ENCODE results near the gene MBD3L5. TPM values are rescaled to one million over a fixed set of nuclear protein-coding genes. Genes with fewer than 3 reads are reported as not detected.
"Not testable (repeated sequence)": the region's sequence is repeated elsewhere in the genome, so short reads cannot be mapped to it uniquely, and the experiment has no call there.

MBD3L5 gene
- polyA plus RNA-seq, result not detected

GRCh38 chr19:7030278-7030677 is at the start of gene MBD3L5:
MBD3L5 (plus strand) TSS chr19:7030578; CDS start chr19:7030612, 34 bp downstream.
- not testable (repeated sequence) for DNase-seq; H3K9me3 Mint-ChIP-seq; H3K36me3 Mint-ChIP-seq; H3K27me3 Mint-ChIP-seq (ENCODE audit: low read depth in 3 of 3); H3K4me1 Mint-ChIP-seq; H3K4me3 Mint-ChIP-seq; H3K27ac Mint-ChIP-seq

GRCh38 chr19:6983448-6983847 is 46.9 kb upstream of the MBD3L5 start:
- no peaks in the 10 kb centered on the region for H3K4me1 Mint-ChIP-seq
- no peak overlapping the region for H3K4me3 Mint-ChIP-seq
- no peak for DNase-seq
- H3K36me3 Mint-ChIP-seq, result peaks cover 0 to 3% (median 0%) of the 10 kb centered on the region in 3 donors
- peaks cover under 1 to 23% (median 7%) of the 10 kb centered on the region in 6 donors for H3K9me3 Mint-ChIP-seq
- no peak overlapping the region for H3K27ac Mint-ChIP-seq
- peaks cover 3 to 9% (median 3%) of the 10 kb centered on the region in 3 donors for H3K27me3 Mint-ChIP-seq (ENCODE audit: low read depth in 3 of 3)

- H3K4me3 Mint-ChIP-seq, result no peak overlapping the region
- DNase-seq, result no peak
- H3K4me1 Mint-ChIP-seq, result no peaks in the 10 kb centered on the region
- peaks cover 0 to 20% (median 4%) of the 10 kb centered on the region in 6 donors for H3K9me3 Mint-ChIP-seq
- peaks cover 3 to 7% (median 3%) of the 10 kb centered on the region in 3 donors for H3K27me3 Mint-ChIP-seq (ENCODE audit: low read depth in 3 of 3)
- H3K36me3 Mint-ChIP-seq, result peaks cover 0 to 3% (median 0%) of the 10 kb centered on the region in 3 donors
- no peak overlapping the region for H3K27ac Mint-ChIP-seq
Observed at GRCh38 chr19:6987850-6988249, 42.5 kb upstream of the MBD3L5 start.

DNA sequence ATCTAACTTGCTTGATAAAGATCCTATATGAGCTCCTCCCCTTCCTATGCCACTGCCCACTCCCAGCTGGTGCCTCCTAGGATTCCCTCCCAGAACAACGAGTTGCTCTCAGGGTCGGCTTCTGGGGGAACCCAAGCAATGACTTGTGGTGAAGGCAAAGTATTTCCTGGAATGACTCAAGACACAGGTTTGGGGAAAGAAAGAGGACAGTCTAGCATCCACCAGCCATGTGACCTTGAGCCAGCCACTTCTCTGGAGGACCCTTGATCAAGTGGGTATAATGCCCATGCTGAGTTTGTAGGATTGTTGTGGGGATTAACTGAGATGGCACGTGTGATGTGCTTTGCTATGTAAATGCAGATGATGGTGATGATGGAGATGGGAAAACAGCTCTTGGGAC is 42.1 kb upstream of the MBD3L5 start:
- peaks cover 3 to 4% (median 3%) of the 10 kb centered on the region in 3 donors for H3K27me3 Mint-ChIP-seq (ENCODE audit: low read depth in 3 of 3)
- DNase-seq, result no peak
- H3K36me3 Mint-ChIP-seq, result peaks cover 0 to 3% (median 0%) of the 10 kb centered on the region in 3 donors
- H3K4me1 Mint-ChIP-seq, result no peaks in the 10 kb centered on the region
- peaks cover 0 to 17% (median 2%) of the 10 kb centered on the region in 6 donors for H3K9me3 Mint-ChIP-seq
- H3K27ac Mint-ChIP-seq, result no peak overlapping the region
- no peak overlapping the region for H3K4me3 Mint-ChIP-seq

DNA sequence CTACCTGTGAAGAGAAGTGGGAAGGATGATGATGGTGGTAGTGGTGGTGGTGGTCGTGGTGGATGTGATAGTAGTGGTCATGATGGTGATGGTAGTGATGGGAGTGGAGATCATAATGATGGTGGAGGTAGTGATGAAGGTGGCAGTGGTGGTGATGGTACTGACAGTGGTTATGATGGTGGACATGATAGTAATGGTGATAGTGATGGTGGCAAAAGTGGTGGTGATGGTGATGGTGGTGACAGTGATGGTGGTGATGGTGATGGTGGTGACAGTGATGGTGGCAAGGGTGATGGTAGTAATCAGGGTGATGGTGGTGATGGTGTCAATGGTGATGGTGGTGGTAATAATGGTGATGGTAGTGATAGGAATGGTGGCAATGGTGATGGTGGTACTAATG is 35.3 kb upstream of the MBD3L5 start:
- no peaks in the 10 kb centered on the region for H3K4me1 Mint-ChIP-seq
- peaks cover 0 to 5% (median 0%) of the 10 kb centered on the region in 3 donors for H3K36me3 Mint-ChIP-seq
- peak overlapping the region in 3 of 6 donors; percentile 21 to 71 (median 27) for H3K27ac Mint-ChIP-seq
- peak overlapping the region in 1 of 5 donors; percentile 4 for H3K4me3 Mint-ChIP-seq
- peaks cover 4 to 11% (median 9%) of the 10 kb centered on the region in 3 donors for H3K27me3 Mint-ChIP-seq (ENCODE audit: low read depth in 3 of 3)
- no peak for DNase-seq
- H3K9me3 Mint-ChIP-seq, result peaks cover 0 to 8% (median 4%) of the 10 kb centered on the region in 6 donors

- Mint-ChIP-seq H3K27me3 (ENCODE audit: low read depth in 3 of 3) (peaks cover 4 to 11% (median 10%) of the 10 kb centered on the region in 3 donors), H3K4me3 (no peak overlapping the region), H3K36me3 (peaks cover 0 to 5% (median 0%) of the 10 kb centered on the region in 3 donors), H3K4me1 (no peaks in the 10 kb centered on the region), H3K27ac (no peak overlapping the region), H3K9me3 (peaks cover 0 to 8% (median 4%) of the 10 kb centered on the region in 6 donors)
- DNase-seq, result no peak
Observed at GRCh38 chr19:6996810-6997209, 33.6 kb upstream of the MBD3L5 start.

- Mint-ChIP-seq H3K4me3 (no peak overlapping the region), H3K36me3 (peaks cover 0 to 5% (median 0%) of the 10 kb centered on the region in 3 donors), H3K27ac (no peak overlapping the region), H3K27me3 (ENCODE audit: low read depth in 3 of 3) (peaks cover 4 to 13% (median 11%) of the 10 kb centered on the region in 3 donors), H3K4me1 (no peaks in the 10 kb centered on the region), H3K9me3 (peaks cover 0 to 8% (median 4%) of the 10 kb centered on the region in 6 donors)
- DNase-seq, result no peak
Observed at GRCh38 chr19:6997679-6998445, 32.5 kb upstream of the MBD3L5 start.

GRCh38 chr19:6999933-7000332 is 30.4 kb upstream of the MBD3L5 start:
- DNase-seq, result no peak
- Mint-ChIP-seq H3K9me3 (peaks cover 0 to 6% (median 3%) of the 10 kb centered on the region in 6 donors), H3K36me3 (peaks cover 0 to 5% (median 0%) of the 10 kb centered on the region in 3 donors), H3K27ac (no peak overlapping the region), H3K4me1 (no peaks in the 10 kb centered on the region), H3K27me3 (ENCODE audit: low read depth in 3 of 3) (peaks cover 3 to 13% (median 11%) of the 10 kb centered on the region in 3 donors), H3K4me3 (no peak overlapping the region)

GRCh38 chr19:7000333-7000732 is 30.0 kb upstream of the MBD3L5 start:
- Mint-ChIP-seq H3K4me3 (no peak overlapping the region), H3K27ac (no peak overlapping the region), H3K27me3 (ENCODE audit: low read depth in 3 of 3) (peaks cover 0 to 10% (median 9%) of the 10 kb centered on the region in 3 donors), H3K4me1 (no peaks in the 10 kb centered on the region), H3K9me3 (peaks cover 0 to 2% (median 0%) of the 10 kb centered on the region in 6 donors), H3K36me3 (peaks cover 0 to under 1% (median 0%) of the 10 kb centered on the region in 3 donors)
- DNase-seq, result no peak

- H3K4me3 Mint-ChIP-seq, result no peak overlapping the region
- peaks cover 0 to 9% (median 7%) of the 10 kb centered on the region in 3 donors for H3K27me3 Mint-ChIP-seq (ENCODE audit: low read depth in 3 of 3)
- DNase-seq, result no peak
- H3K27ac Mint-ChIP-seq, result no peak overlapping the region
- no peaks in the 10 kb centered on the region for H3K4me1 Mint-ChIP-seq
- H3K9me3 Mint-ChIP-seq, result no peaks in the 10 kb centered on the region
- H3K36me3 Mint-ChIP-seq, result no peaks in the 10 kb centered on the region
Observed at GRCh38 chr19:7000816-7001215, 29.6 kb upstream of the MBD3L5 start.

DNA sequence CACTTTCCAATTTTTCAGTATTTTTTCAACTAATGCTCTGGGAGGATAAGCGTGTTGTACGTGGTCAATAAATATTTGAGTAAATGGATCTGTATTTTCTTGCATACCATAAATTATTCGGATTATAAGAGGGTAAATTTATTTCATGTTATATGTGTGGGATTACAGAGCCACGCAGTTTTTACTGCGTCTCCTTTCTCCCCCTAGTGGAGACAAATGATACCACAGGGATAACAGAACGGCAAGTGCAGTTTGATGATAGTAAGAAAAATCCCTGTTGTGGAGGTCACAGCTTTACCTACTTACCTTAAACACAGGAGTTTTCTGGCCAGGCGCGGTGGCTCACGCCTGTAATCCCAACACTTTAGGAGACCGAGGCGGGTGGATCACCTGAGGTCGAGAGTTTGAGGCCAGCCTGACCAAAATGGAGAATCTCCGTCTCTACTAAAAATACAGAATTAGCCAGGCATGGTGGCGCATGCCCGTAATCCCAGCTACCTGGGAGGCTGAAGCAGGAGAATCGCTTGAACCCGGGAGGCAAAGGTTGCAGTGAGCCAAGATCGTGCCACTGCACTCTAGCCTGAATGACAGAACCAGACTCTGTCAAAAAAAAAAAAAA is 26.0 kb upstream of the MBD3L5 start:
- Mint-ChIP-seq H3K27me3 (ENCODE audit: low read depth in 3 of 3) (peaks cover 0 to 6% (median 2%) of the 10 kb centered on the region in 3 donors), H3K4me3 (no peak overlapping the region), H3K9me3 (no peaks in the 10 kb centered on the region), H3K27ac (no peak overlapping the region), H3K36me3 (no peaks in the 10 kb centered on the region), H3K4me1 (peaks cover 4 to 10% of the 10 kb centered on the region in 2 donors)
- peak in 2 of 3 donors; percentile 9 to 45 for DNase-seq

DNA sequence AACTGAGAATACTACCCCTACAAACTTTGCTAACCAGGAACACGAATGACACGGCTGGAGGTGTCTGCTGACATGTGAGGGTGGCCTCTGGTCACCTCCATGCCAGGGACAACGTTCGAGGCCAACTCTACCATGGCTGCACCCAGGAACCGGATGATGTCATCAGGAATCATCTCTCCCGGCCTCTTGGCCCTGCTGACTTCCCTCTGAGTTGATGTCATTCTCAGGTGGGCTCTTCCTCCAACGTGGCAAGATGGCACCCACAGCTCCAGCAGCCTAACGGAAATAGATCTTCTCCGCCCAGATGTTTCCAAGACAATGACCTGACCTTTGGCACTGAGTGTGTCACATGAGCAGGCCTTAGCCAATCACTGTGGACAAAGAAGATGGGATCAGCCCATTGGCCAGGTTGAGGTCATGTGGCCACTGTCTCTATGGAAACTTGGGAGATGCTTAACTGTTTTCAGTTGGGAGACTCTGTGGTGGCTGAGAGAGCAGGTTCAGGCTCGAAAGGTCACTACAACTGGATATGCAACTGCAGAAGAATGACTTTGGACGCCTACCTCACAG is 24.2 kb upstream of the MBD3L5 start:
- Mint-ChIP-seq H3K27me3 (ENCODE audit: low read depth in 3 of 3) (peaks cover 0 to 6% (median 2%) of the 10 kb centered on the region in 3 donors), H3K9me3 (no peaks in the 10 kb centered on the region), H3K4me3 (no peak overlapping the region), H3K4me1 (peaks cover 6 to 11% of the 10 kb centered on the region in 2 donors), H3K27ac (no peak overlapping the region), H3K36me3 (no peaks in the 10 kb centered on the region)
- DNase-seq, result no peak

- Mint-ChIP-seq H3K27me3 (ENCODE audit: low read depth in 3 of 3) (peaks cover 0 to 3% (median 2%) of the 10 kb centered on the region in 3 donors), H3K4me3 (no peak overlapping the region), H3K9me3 (no peaks in the 10 kb centered on the region), H3K36me3 (no peaks in the 10 kb centered on the region), H3K27ac (peak overlapping the region in 1 of 6 donors; percentile 56), H3K4me1 (peaks cover 6 to 11% of the 10 kb centered on the region in 2 donors)
- DNase-seq, result no peak
Observed at GRCh38 chr19:7007859-7008258, 22.5 kb upstream of the MBD3L5 start.

All from immature natural killer cell (primary cell).